ENCODE results near the gene SLC25A40. TPM values are rescaled to one million over a fixed set of nuclear protein-coding genes. Genes with fewer than 3 reads are reported as not detected.
"Not testable (repeated sequence)": the region's sequence is repeated elsewhere in the genome, so short reads cannot be mapped to it uniquely, and the experiment has no call there.

SLC25A40 gene, protein sequence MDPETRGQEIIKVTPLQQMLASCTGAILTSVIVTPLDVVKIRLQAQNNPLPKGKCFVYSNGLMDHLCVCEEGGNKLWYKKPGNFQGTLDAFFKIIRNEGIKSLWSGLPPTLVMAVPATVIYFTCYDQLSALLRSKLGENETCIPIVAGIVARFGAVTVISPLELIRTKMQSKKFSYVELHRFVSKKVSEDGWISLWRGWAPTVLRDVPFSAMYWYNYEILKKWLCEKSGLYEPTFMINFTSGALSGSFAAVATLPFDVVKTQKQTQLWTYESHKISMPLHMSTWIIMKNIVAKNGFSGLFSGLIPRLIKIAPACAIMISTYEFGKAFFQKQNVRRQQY
- 31.5 TPM for polyA plus RNA-seq (2012; ENCODE audit: insufficient read depth, insufficient read length)

DNA sequence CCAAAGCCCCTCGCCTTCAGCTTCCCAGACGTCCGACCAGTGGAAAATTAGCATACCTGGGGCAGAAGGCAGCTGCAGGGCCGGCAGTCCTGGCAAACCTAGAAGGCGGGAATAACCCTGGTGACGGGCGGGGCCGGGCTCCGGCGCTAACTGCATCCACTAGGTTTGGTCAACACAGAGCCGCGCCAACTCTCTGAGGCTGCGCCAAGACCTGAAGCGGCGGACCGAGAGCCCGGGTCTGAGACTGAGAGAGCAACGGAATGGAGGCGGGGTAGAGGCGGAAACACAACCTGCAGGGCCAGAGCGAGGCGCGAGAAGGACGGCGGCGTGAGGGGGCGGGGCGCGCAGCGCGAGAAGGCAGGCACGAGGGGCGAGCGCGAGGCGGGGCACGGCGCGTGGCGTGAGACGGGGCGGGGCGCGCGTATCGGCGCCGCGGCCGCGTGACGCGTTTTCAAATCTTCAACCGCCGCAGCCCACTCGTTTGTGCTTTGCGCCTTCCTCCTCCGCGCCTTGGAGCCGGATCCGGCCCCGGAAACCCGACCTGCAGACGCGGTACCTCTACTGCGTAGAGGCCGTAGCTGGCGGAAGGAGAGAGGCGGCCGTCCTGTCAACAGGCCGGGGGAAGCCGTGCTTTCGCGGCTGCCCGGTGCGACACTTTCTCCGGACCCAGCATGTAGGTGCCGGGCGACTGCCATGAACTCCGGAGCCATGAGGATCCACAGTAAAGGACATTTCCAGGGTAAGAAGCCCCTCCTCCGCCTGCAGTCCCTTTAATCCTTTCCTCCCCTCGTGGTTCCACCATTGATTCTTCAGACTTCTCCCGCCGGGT is at the start of gene SLC25A40, which contains the start of gene DBF4:
Gene SLC25A40, minus strand, starts transcription at position 321 of the 829 bp plus-strand sequence. CDS start 17,633 bp downstream, outside the sequence.
Gene DBF4, plus strand, starts transcription at position 454 of the 829 bp plus-strand sequence. Its CDS starts 240 bp downstream, at position 694.
- peak within 1 kb of the TSS; percentile 58 for H3K4me3 ChIP-seq (ENCODE audit: low read length)
- peak; percentile 89 for DNase-seq (ENCODE audit: low read depth, low spot score)

DNA sequence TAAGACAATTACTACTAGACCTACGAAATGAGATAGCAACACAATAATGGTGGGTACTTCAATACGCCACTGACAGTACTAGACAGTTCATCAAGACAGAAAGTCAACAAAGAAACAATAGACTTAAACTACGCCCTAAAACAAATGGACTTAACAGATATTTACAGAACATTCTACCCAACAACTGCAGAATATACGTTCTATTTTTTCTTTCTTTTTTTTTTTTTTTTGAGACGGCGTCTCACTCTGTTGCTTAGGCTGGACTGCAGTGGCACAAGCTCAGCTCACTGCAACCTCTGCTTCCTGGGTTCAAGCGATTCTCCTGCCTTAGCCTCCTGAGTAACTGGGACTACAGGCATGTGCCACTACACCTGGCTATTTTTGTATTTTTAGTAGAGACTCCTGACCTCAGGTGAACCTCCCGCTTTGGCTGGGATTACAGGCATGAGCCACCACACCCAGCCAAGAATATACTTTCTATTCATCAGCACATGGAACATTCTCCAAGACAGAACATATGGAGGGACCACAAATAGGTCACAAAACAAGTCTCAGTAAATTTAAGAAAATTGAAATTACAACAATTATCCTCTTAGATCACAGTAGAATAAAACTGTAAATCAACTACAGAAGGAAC is 46.7 kb upstream of the SLC25A40 start:
- DNase-seq (ENCODE audit: low read depth, low spot score); H3K4me3 ChIP-seq (ENCODE audit: low read length): not testable (repeated sequence)

DNA sequence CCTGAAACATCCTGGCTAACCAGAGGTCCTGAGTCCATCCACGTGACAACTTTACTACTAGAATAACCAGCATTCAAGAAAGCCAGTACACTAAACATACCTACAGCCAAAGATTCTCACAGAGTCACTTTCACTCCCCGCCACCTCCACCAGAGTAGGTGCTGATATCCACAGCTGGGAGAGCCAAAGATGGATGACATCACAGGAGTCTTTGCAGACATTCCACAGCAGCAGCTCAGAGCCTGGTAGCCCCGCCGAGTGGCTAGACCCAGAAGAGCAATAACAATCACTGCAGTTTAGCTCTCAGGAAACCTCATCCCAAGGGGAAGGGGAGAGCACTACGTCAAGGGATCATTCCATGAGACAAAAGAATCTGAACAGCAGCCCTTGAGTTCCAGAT is 44.4 kb upstream of the SLC25A40 start:
- H3K4me3 ChIP-seq (ENCODE audit: low read length), result no peak overlapping the region
- DNase-seq (ENCODE audit: low read depth, low spot score), result no peak

DNA sequence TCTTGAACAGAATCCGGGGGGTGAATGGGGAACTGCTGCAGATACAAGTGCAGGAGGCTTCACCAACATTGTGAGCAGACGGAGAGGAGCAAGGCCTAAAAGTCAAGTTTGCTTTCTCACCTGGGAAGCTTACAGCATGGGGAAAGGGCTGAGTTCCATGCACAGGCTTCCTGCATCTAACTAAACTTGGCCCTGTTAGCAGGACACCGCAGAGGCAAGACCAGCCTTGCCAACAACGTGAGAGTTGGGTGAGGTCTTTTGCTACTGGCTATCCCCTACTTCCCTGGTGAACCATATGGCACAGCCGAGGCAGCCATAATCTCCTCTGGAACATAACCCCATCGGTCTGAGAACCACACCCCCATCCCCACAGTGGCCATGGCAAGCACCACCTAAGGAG is 43.7 kb upstream of the SLC25A40 start:
- no peak for DNase-seq (ENCODE audit: low read depth, low spot score)
- H3K4me3 ChIP-seq (ENCODE audit: low read length), result no peak overlapping the region

DNA sequence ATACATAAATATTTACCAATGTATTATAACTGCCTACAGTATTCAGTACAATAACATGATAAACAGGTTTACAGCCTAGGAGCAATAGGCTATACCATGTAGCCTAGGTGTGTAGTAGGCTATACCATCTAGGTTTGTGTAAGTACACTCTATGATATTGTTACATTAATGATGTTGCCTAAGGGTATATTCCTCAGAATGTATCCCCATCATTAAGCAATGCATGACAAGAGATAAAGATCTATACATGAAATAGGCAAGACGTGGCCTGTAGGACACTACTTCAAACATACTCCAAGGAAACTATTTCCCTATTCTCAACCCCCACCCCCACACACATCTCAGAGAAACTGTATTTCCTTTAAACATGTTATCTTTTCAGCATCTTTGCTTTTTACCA is 42.6 kb upstream of the SLC25A40 start:
- no peak for DNase-seq (ENCODE audit: low read depth, low spot score)
- no peak overlapping the region for H3K4me3 ChIP-seq (ENCODE audit: low read length)

DNA sequence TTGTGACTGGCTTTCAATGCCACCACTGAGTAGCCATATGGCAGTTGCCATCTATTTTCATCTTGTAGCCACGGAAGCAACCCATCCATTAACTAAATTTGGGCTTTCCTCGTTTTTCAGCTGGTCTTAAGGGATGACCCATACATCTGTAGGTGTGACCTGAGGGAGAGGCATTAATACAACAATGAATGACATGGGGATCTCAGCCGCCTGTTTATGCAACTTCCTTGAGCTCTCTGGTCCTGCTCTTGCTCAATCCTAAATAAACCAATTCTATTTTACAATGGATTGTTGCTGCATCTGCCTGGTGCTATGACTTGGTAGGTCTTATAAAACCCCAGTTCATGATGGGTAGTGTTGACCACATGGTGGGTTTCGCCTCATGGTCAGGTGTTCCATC is 36.0 kb upstream of the SLC25A40 start:
- DNase-seq (ENCODE audit: low read depth, low spot score), result no peak
- no peak overlapping the region for H3K4me3 ChIP-seq (ENCODE audit: low read length)

DNA sequence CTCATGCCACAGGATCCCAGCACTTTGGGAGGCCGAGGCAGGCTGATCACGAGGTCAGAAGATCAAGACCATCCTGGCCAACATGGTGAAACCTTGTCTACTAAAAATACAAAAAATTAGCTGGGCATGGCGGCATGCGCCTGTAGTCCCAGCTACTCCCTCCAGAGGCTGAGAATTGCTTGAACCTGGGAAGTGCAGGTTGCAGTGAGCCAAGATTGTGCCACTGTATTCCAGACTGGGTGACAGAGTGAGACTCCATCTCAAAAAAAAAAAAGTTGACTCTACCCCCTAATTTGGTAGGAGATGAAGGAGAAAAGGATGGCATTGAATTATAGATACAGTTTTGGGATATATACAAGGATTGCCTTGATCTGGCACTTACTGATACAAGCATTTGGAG is 32.7 kb upstream of the SLC25A40 start:
- not testable (repeated sequence) for DNase-seq (ENCODE audit: low read depth, low spot score)

DNA sequence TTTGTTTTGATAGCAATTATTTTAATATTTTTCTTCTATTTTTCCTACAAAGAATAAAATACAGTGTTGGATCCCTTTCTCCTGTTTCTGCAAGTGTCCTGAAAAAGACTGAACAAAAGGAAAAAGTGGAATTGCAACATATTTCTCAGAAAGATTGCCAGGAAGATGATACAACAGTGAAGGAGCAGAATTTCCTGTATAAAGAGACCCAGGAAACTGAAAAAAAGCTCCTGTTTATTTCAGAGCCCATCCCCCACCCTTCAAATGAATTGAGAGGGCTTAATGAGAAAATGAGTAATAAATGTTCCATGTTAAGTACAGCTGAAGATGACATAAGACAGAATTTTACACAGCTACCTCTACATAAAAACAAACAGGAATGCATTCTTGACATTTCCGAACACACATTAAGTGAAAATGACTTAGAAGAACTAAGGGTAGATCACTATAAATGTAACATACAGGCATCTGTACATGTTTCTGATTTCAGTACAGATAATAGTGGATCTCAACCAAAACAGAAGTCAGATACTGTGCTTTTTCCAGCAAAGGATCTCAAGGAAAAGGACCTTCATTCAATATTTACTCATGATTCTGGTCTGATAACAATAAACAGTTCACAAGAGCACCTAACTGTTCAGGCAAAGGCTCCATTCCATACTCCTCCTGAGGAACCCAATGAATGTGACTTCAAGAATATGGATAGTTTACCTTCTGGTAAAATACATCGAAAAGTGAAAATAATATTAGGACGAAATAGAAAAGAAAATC is 31.2 kb upstream of the SLC25A40 start:
- H3K4me3 ChIP-seq (ENCODE audit: low read length); DNase-seq (ENCODE audit: low read depth, low spot score): not testable (repeated sequence)

More for the DNA sequence above, 32.7 kb upstream of the SLC25A40 start:
- H3K4me3 ChIP-seq (ENCODE audit: low read length), result not testable (repeated sequence)

DNA sequence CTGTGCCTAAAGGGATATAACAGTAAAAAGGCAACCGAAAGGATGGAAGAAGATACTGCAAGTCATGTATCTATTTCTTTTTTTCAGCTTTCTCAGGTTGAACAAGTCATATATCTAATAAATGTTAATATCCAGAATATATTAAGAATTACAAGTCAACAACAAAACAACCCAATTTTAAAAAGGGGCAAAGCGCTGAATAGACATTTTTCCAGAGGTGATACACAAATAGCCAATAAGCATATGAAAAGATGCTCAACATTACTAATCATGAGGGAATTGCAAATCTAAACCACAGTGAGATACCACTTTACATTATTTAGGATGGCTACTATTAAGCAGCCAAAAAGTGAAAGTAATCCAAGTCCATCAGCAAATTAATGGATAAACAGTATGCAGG is 23.1 kb upstream of the SLC25A40 start:
- no peak for DNase-seq (ENCODE audit: low read depth, low spot score)

DNA sequence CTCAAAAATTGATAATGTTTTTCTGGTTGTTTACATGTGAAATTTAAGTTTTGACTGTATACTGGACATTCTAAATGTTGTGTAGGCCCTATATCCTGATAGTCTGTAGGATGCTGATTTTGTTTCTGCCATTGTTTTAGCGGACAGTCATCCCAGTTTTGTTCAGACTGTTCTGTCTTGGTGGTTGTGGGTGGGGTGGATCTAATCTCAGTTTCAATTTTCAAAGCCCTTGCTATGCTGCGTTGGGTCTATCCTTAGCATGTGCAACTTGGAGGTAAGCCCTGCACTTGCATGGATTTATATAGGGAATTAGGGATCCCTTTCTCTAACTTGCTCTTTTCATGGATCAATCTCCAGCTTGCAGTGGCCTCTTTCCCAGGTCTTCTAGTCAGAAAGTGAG is 19.2 kb upstream of the SLC25A40 start:
- DNase-seq (ENCODE audit: low read depth, low spot score), result no peak
- no peak overlapping the region for H3K4me3 ChIP-seq (ENCODE audit: low read length)

More for the DNA sequence above, 23.1 kb upstream of the SLC25A40 start:
- no peak overlapping the region for H3K4me3 ChIP-seq (ENCODE audit: low read length)

DNA sequence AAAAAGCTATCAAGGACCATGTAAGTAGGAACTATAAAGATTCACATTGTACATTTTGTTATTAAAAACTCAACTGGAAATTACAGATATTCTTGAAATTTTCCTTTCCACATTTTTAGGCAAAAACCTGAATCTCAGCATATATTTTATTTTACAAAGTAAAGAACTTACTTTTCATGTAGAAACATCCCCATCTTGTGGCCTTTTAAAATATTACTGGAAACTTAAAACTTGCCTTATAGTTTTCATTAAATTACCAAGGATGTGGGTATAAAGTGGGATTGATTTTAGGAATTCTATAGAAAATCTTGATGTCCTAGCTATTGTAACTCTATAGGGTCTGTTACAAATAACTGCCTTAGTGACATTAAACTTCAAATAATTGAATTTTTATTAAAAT is 10.7 kb upstream of the SLC25A40 start:
- peak; percentile 32 for DNase-seq (ENCODE audit: low read depth, low spot score)

DNA sequence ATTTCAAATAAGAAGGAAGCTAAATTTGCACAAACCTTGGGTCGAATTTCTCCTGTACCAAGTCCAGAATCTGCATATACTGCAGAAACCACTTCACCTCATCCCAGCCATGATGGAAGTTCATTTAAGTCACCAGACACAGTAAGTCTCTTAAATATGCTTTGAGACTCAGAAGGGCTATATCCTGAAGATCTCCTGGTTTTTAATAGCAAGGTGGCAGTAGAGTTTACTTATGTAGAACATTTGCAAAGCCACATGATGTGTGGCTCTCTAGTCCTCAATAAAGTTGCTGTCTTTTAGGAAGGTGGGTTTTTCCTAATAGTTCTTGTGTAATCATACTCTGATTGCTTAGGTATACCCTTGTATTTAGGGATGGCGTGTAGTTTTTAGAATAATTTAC is 8.9 kb upstream of the SLC25A40 start:
- H3K4me3 ChIP-seq (ENCODE audit: low read length), result no peak overlapping the region
- no peak for DNase-seq (ENCODE audit: low read depth, low spot score)

More for the DNA sequence above, 10.7 kb upstream of the SLC25A40 start:
- no peak overlapping the region for H3K4me3 ChIP-seq (ENCODE audit: low read length)

DNA sequence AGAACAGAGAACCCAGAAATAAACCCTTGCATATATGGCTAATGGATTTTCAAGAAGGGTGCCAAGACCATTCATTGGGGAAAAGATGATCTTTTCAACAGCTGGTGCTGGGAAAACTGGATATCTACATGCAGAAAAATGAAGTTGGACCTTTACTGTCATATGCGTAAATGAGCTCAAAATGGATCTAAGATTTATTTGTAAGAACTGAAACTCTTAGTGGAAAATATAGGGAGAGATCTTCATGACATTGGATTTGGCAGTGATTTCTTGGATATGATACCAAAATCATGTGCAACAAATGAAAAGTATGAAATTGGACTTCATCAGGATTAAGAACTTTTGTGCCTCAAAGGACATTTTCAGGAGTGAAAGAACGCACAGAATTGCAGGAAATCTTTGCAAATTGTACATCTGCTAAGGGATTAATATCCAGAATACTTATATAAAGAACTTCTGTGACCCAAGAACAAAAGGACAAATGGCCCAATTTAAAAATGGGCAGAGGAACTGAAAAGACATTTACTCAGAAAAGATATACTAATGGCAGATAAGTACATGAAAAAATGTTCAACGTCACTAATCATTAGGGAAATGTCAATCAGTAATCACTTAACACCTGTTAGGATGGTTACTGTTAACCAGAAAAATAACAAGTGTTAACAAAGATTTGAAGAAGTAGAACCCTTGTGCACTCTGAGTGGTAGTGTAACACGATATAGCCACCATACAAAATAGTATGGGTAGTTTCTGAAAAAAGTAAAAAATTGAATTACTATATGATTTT is 6.2 kb upstream of the SLC25A40 start:
- no peak overlapping the region for H3K4me3 ChIP-seq (ENCODE audit: low read length)
- DNase-seq (ENCODE audit: low read depth, low spot score), result no peak

DNA sequence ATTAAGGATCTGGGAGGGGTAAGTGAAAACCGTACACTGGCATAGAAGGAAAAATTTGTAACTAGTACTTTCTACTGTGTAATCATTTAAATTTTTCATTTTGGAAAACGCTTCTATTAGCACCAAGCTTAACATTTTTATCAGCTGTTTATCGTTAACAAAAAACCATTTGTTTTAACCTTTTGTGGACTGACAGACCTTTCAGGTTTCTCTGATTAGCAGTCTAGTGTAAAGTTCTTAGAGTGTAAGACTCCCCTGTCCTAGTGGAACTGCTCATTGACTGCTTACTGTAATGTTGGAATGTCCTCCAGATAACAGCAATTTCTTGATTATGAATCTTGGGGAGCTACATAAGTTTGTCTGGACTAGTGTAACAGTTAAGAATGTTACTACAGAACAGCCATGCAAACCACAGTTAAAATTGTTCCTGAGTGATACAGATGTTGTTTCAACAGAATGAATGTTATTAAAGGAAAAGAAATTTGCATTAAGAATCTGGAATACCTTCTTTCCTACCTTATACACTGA is 2.1 kb upstream of the SLC25A40 start:
- DNase-seq (ENCODE audit: low read depth, low spot score), result no peak
- peak overlapping the region; percentile 58; the same call in 1 of the 2 replicates for H3K4me3 ChIP-seq (ENCODE audit: low read length)

DNA sequence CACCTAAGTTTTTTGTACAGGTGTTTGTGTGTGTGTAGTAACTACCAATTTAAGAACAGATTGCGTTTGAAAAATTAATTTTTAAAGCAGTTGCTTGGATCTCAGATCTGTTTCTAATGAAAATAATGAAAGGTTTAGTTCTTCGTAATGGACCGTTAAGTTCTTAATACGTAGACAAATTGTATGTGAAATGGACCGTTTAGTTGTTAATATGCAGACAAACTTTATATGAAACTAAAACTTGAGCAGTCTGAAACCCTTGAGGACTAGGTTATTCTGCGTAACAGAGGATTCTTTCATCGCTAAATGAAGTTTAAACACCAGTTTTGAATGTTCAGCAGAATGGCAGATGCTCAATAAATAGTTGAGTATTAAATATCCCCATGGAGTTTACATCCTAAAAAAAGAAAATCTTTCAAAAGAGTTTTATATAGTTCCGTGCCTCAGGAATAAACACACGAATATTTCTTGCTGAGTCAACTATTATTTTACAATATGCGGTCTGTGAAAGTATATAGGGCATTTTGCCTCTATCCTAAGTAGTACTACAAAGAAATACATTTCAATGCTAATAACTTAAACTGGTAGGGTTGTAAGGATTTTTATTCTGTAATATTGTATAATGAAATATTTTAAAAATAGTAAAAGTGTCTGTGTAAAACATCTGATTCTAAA is 1.3 kb upstream of the SLC25A40 start:
- peak overlapping the region; percentile 58 for H3K4me3 ChIP-seq (ENCODE audit: low read length)
- no peak for DNase-seq (ENCODE audit: low read depth, low spot score)

DNA sequence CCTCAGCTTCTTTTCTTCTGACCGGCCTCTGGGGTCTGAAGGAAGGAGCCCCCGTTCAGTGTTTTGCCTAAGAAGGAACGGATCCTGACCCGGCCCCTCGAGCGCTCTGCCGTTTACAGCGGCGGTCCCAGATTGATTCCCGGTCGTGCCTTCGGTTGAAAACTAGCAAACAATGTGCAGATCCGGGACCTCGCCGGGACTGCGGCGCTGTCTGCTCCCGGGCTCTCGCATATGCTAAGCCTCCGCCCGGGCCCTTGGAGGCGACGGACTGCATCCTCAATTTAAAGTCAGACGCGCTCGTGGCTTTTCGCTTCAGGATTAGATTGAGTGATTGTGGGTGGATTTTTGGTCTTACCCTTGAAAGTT is 692 bp upstream of the SLC25A40 start:
- H3K4me3 ChIP-seq (ENCODE audit: low read length), result peak overlapping the region; percentile 58
- DNase-seq (ENCODE audit: low read depth, low spot score), result no peak
